Mucosa of stomach (tissue), 1 donor: Measurements from ENCODE around the gene BACH1.

ENCODE experiments used
- H3K27me3 ChIP-seq: one replicate; pipeline ENCODE4 v1.7.0; 2013; ENCODE audit warnings: mild to moderate bottlenecking, low read length; ENCODE audit not compliant: control insufficient read depth, insufficient read depth
- H3K36me3 ChIP-seq: one replicate; pipeline ENCODE4 v1.7.0; 2013; ENCODE audit warnings: low read length; ENCODE audit not compliant: control insufficient read depth, insufficient read depth
- H3K4me1 ChIP-seq: one replicate; pipeline ENCODE4 v1.7.0; 2013; ENCODE audit warnings: mild to moderate bottlenecking, low read length; ENCODE audit not compliant: control insufficient read depth, insufficient read depth
- H3K4me3 ChIP-seq: one replicate; pipeline ENCODE4 v1.7.0; 2013; ENCODE audit warnings: low read length
- H3K9ac ChIP-seq: one replicate; pipeline ENCODE4 v1.7.0; 2013; ENCODE audit warnings: mild to moderate bottlenecking, low read length, moderate library complexity
- H3K9me3 ChIP-seq: one replicate; pipeline ENCODE4 v1.7.0; 2013; ENCODE audit warnings: mild to moderate bottlenecking, low read length, moderate library complexity; ENCODE audit not compliant: control insufficient read depth
- donor health status: Pancreatic carcinoma.

BACH1 gene

DNA sequence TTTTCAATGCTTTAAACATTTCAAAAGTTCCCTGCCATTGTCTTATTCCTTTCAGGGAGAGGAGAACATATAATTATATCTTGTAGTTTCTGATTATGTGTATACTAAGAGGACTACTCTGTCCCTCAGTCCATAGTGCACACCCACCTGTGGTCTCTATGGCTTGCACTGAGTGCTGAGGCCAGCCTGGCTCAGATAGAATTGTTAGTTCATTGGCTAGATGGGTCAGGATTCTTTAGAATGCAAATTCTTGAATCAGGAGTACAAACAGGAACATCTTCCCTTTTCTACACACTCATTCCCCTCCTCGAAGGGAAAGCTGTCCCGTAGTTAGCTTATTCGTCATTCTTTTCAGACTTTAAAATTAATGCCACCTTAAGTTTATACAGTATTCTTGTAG is 8.2 kb downstream of the BACH1 start:
- H3K9me3 ChIP-seq: no peaks in the 10 kb centered on the region
- H3K9ac ChIP-seq: no peak overlapping the region
- no peaks in the 10 kb centered on the region for H3K27me3 ChIP-seq
- peaks cover 7% of the 10 kb centered on the region for H3K4me1 ChIP-seq
- H3K36me3 ChIP-seq: no peaks in the 10 kb centered on the region
- no peak overlapping the region for H3K4me3 ChIP-seq

DNA sequence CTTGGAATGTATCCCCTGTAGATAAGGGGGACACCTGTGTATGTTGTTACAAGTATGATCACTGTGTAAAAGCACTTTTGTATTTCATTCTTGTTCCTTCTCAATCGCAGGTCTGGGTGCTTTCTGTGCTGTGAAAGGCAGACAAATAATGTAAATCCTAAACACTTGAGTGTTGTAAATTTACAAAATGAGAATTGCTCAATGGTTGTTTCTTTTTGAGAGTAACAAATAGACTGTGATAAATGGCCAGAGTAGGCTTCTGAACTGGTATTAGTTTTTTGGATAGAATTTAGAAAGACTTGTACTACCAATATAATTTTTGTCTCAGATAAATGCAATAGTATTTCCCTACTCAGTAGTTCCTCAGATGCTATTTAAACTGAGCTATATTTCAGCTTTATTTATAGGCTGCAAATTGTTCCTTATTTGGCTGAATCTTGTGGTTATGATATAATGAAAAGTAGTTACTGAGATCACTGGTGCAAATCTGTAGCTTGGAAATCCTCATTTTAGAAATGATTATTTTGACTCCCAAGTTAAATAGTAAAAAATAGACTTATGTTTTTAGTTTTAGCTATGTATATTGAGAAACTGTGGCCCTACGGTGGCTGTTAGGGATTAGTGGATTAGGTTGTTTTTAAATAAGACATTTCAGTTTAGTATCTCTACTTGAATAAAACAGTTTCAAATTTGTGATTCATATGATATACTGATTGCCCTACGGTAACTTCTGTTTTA is 9.2 kb downstream of the BACH1 start:
- H3K9me3 ChIP-seq: no peaks in the 10 kb centered on the region
- H3K4me1 ChIP-seq: peaks cover 3% of the 10 kb centered on the region

DNA sequence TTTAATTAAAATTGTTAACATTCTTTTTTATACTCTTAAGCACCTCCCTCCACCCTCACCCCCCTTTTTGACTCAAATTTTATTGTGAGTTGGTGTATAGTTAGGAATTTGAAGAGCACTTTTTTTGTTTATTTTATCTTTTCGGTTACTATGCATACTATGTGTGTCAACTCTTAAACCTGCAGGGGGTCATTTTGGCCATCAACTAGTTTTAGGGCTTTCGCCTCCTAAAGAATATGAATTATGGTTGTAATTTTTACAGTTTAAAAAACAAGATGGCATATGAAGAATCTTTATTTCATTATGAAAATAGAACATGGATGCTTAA is 9.7 kb downstream of the BACH1 start:
- Histone ChIP-seq H3K36me3 (no peaks in the 10 kb centered on the region), H3K4me3 (no peak overlapping the region), H3K9me3 (no peaks in the 10 kb centered on the region), H3K27me3 (no peaks in the 10 kb centered on the region), H3K9ac (no peak overlapping the region), H3K4me1 (peaks cover 3% of the 10 kb centered on the region)

More for the DNA sequence above, 9.2 kb downstream of the BACH1 start:
- no peaks in the 10 kb centered on the region for H3K36me3 ChIP-seq
- H3K4me3 ChIP-seq: no peak overlapping the region
- H3K9ac ChIP-seq: no peak overlapping the region
- H3K27me3 ChIP-seq: no peaks in the 10 kb centered on the region

DNA sequence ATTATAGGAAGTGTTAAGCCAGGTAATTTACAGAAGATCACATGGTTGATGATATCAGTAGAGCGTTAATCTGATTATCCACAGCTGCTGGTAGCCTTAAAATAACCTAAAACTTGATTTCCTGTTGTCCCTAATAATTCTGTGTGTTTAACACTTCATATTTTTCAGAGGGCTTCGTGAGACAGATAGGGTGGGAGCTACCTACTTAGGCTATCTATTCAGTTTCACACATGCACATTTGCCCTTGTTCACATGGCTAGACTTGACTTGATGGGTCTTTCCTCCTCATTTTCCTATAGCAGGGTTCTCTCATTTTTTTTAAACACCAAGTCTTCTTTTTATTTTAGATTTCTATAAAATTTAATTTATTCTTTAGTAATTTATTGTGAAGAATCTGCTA is 11.0 kb downstream of the BACH1 start:
- H3K4me3 ChIP-seq: no peak overlapping the region
- no peaks in the 10 kb centered on the region for H3K4me1 ChIP-seq
- H3K27me3 ChIP-seq: no peaks in the 10 kb centered on the region
- no peak overlapping the region for H3K9ac ChIP-seq
- no peaks in the 10 kb centered on the region for H3K36me3 ChIP-seq
- no peaks in the 10 kb centered on the region for H3K9me3 ChIP-seq

DNA sequence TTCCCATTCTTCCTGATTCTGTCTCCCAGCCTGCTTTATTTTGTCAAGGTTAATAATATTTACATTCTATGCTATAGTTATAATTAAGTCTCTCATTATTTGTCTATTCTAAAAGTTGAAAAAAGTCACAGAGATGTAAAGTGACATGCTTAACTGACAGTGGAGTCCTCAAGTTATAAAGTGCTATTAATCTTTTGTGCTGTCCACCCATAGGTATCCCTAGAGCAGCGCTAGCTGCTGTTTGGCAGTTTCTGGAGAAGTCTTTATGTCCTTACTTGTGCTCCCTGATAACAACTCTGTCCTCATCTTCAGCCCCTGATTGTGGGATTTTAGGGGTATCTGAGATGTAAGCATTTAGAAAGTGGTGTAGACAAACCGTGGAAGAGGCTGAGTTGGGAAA is 13.1 kb downstream of the BACH1 start:
- no peak overlapping the region for H3K9ac ChIP-seq
- H3K36me3 ChIP-seq: no peaks in the 10 kb centered on the region
- no peaks in the 10 kb centered on the region for H3K9me3 ChIP-seq
- no peaks in the 10 kb centered on the region for H3K4me1 ChIP-seq
- no peak overlapping the region for H3K4me3 ChIP-seq
- no peaks in the 10 kb centered on the region for H3K27me3 ChIP-seq

DNA sequence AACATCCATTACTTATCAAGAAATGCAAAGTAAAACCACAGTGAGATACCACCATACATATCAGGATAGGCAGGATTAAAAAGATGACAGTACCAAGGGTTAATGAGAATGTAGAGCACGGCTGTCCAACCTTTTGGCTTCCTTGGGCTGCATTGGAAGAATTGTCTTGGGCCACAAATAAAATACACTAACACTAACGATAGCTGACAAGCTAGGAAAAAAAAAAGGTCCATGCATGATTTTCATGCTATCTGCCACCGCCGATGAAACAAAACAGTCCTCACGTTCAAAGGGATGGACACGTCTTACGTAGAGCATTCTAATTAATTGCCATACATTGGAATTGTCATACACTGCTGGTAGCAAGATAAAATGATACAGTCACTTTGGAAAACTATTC is 14.3 kb downstream of the BACH1 start:
- no peak overlapping the region for H3K9ac ChIP-seq
- H3K36me3 ChIP-seq: no peaks in the 10 kb centered on the region
- no peaks in the 10 kb centered on the region for H3K27me3 ChIP-seq
- no peaks in the 10 kb centered on the region for H3K4me1 ChIP-seq
- no peak overlapping the region for H3K4me3 ChIP-seq
- no peaks in the 10 kb centered on the region for H3K9me3 ChIP-seq

DNA sequence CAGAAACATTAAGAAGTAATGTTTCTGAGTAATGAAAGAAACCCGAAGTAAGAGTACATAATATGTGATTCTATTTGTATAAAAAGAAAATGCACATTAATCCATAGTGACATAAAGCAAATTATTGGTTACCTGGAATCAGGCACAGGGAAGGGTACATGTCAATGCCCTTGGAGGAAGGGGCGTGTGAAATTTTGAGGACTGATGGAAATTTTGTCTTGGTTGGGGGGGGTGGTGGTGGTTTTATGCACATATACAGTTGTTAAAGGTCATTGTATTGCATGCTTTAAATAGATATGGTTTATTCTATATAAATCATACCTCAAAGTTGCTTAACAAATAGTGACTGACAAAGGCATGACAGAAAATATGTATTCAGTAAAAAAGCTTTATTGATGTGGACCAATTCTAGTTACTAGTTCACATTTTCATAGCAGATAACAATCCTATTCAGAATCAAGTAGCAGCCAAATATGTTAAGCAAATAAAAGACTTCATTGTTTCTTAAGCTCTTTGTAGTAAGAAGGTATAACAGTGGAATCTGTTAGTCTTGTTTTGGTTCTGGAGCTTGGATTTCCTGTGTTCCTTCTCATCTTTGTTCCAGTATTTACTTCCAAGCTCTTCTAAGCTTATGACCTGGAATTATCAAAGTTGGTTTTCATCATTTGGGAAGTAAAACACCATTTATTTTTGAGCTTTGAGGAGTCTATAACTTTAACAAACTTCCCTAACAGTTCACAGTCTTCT is 15.1 kb downstream of the BACH1 start:
- Histone ChIP-seq H3K9ac (no peak overlapping the region), H3K27me3 (no peaks in the 10 kb centered on the region), H3K36me3 (no peaks in the 10 kb centered on the region), H3K9me3 (no peaks in the 10 kb centered on the region), H3K4me3 (no peak overlapping the region), H3K4me1 (no peaks in the 10 kb centered on the region)

DNA sequence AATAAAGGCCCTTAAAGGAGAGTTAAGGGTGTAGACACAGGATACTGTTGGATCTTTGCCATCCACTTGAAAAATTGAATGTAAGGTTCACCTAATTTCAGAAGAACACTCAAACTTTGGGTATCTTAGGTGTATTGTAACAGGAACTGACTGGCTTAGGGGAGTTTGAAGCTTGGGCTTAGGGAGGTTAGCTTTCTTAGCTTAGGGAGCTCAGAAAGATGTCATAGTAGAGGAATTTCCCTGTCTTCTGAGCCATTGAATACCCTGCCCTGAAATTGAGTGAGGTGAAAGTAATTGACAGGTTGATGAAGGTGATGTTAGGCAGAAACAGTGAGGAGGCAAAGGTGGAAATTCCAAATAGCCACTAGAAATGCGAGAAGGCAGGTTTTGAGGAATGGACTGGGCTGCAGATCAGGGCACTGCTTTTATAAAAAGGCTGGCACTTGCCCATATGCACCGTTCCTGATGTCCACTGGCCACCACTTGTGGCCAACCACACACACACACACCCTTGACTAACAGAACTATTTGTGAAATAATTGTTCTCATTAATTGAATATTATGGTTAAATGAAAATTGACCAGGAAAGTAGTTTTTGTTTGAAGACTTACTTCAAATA is 16.5 kb downstream of the BACH1 start:
- Histone ChIP-seq H3K4me3 (no peak overlapping the region), H3K9me3 (no peaks in the 10 kb centered on the region), H3K27me3 (no peaks in the 10 kb centered on the region), H3K4me1 (no peaks in the 10 kb centered on the region), H3K9ac (no peak overlapping the region), H3K36me3 (no peaks in the 10 kb centered on the region)

DNA sequence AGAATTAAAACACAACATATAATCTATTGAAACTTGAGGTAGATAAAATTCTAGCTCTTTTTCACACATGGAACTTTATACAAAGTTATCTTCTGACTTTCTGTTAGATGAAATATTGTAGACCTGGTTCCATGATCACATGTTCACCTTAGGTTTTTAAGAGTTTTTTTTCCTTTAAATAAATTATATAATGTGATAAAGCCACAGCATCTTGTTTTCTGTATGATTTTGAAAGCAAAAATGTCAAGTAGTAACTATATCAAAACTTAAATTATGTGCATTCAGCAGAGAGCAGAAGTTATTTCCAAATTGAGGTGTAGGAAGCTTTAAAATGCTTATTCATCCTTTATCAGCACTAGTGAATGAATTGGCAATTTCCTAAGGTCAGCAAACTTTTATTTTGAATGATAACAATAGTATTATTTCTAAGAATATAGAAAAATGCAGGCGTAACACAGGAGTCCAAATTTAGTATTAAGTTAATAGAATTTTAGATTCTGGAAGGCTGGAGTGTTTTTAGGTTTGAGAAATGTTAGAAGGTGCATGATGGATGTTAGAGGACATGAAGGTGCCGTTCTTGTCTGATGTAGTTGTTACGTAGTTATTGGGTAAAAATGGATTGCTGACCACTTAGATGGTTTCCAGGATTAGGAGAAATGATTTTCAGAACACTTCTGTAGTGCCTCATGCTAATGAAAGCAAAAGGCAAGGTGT is 17.5 kb downstream of the BACH1 start:
- H3K36me3 ChIP-seq: no peaks in the 10 kb centered on the region
- H3K4me3 ChIP-seq: no peak overlapping the region
- no peaks in the 10 kb centered on the region for H3K4me1 ChIP-seq
- no peaks in the 10 kb centered on the region for H3K27me3 ChIP-seq
- no peak overlapping the region for H3K9ac ChIP-seq
- no peaks in the 10 kb centered on the region for H3K9me3 ChIP-seq

DNA sequence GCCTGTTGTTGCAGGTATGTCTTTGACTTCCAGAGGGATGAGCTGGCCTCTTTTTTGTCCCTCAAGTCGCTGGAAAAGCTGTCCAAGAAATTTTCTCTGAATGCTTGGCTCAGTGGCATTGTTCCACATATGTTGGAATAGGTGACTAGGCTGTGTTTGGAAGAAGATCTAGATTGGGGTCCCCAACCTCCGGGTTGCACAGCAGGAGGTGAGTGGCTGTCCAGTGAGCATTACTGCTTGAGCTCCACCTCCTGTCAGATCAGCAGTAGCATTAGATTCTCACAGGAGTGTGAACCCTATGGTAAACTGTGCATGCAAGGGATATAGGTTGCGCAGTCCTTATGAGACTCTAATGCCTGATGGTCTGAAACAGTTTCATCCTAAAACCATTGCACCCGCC is 18.1 kb downstream of the BACH1 start:
- no peaks in the 10 kb centered on the region for H3K27me3 ChIP-seq
- H3K4me1 ChIP-seq: no peaks in the 10 kb centered on the region
- H3K9me3 ChIP-seq: no peaks in the 10 kb centered on the region
- no peaks in the 10 kb centered on the region for H3K36me3 ChIP-seq
- no peak overlapping the region for H3K4me3 ChIP-seq
- no peak overlapping the region for H3K9ac ChIP-seq

DNA sequence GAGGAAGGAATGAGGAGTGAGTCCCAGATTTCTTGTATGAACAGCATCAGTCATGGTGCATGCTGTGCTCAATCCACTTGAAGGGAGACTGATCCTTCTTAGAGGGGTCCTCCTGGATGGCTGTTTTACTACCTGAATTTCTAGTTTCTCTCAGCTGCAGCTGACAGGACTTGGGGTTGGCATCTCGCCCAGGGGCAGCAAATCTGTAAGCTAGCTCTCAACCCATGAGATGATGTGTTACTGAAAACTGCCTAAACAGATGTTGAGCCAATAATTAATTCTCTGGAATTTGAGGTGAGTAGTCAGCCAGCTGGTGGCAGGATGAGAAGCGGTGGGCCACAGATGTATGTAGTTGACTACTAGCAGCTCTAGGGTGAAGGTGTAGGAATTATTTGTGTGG is 19.6 kb downstream of the BACH1 start:
- Histone ChIP-seq H3K4me1 (peaks cover 1% of the 10 kb centered on the region), H3K36me3 (no peaks in the 10 kb centered on the region), H3K4me3 (no peak overlapping the region), H3K9ac (no peak overlapping the region), H3K27me3 (no peaks in the 10 kb centered on the region), H3K9me3 (no peaks in the 10 kb centered on the region)

DNA sequence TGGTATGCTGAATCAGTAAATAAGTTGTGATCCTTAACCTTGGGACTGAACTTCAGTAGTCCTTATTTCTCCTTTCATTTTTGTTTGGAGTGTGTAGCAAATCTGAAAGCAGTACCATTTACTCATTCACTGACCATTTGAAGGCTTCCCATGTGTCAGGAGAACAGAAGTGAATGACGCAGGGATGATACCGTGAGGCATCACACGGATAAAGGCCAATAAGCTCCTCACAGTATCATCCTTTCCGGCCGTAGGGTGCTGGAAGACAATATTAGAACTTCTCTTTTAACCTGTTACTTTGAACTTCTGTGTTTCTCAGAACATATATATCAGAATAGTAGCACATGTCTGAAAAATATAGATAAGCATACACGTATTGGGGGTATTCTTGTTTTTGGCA is 21.3 kb downstream of the BACH1 start:
- no peaks in the 10 kb centered on the region for H3K27me3 ChIP-seq
- H3K9ac ChIP-seq: no peak overlapping the region
- H3K36me3 ChIP-seq: no peaks in the 10 kb centered on the region
- no peaks in the 10 kb centered on the region for H3K9me3 ChIP-seq
- no peak overlapping the region for H3K4me3 ChIP-seq
- H3K4me1 ChIP-seq: peaks cover 4% of the 10 kb centered on the region
